GM19395 (cell line): ENCODE measurements around the gene DPP3.

Source experiments
- ATAC-seq: cut with Tn5 transposase; IDR thresholded peaks from one replicate; pipeline ENCODE4 v1.9.1; 2021; ENCODE audit warnings: mild to moderate bottlenecking, moderate library complexity; ENCODE audit not compliant: unreplicated experiment

Gene DPP3

DNA sequence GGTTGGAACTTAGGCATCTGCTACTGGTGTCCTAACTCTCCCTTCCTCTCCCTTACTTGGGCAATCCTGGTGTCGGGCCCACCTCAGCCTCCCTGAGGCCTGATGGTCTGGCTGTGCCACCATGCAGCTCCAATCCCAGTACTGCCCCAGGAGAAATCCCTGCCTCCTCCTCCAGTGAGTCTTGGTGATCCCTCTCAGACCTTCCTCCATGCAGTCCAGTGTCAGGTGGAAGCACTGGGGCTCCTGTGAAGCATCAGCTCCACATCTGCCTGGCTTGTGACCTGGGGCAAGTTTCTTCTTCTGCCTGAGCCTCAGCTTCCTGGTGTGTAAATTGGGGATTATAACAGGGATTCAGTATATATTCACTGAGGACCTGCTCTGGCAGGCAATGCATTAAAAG is 15.3 kb upstream of the DPP3 start:
- no peak for ATAC-seq

DNA sequence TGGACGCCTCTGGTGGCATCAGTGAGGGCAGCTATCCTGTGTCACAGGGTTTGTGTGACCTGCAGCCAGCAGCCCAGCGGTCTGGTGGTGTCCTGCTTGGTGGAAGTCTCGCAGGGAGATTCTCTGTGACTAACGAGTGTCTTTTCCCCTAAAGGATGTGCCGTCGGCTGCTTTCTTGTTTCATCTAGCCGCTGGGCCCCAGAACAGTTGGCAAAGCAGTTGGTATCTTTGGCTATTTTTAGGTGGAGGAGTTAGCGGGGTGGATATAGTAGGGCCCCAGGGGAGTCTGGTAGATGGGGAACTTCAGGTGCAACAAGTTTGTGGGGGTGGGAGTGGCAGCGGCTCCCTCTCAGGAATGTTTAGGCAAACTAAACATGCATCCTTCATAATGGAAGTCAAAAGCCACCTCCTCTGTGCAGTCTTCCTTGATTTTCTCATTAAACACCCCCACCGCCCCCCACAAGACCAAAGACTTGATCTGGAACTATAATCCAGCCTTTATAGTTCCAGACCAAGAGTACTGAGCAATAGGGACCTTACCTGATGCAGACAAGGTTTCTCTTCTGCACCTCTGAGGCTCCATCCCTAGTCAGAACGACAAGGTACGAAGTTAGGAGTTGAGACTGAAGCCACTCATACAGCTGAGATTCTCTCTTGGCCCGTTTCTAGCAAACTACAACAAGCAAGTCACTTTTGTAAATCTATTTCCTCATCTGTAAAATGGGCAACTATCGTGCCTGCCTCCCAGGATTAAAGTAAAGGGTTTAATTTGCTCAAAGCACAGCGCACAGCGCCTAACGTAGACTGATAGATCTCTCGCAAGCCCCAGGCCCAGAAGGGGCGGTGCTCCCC is 14.6 kb upstream of the DPP3 start:
- ATAC-seq, result no peak

DNA sequence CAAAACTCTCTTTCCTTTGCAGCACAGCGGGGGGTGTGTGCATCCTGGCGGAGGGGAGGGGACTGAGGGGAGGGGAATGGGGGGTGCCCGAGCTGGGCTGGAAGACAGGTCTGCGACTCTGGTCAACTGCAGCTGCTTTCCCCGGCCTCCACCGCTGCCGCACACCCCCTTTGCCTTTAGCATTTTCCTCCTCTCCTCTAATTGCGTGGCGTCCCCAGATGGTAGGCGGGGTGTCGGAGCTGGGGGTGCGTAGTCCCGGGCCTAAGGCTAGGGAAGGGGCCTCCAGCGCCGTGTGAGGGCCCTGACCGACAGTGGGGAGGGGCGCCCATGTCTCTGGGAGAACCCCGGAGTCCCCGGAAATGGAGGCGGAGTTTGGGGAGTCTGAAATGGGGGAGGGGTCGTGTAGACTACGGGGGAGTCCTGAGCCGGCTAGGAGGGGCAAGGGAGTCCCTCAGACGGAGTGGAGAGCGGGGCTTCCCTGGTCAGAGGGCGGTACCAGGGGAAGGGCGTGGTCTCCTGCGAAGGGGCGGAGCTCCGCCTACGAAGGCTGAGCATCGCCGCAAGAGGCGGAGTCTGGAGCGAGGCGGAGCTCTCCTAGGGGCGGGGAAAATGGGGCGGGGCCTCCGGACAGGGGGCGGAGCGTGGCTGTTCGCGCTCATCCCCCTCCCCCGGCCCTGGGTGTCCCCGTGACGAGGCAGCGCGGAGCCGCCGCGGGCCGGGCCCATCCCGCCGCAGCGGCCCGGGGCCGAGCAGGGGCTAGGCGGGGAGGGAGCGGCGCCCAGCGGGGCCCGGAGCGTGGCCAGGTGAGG is 13.8 kb upstream of the DPP3 start, which contains the start of gene PELI3:
Gene PELI3, plus strand, starts transcription at position 681 of the 809 bp plus-strand sequence. CDS start 1,224 bp downstream, outside the sequence.
- ATAC-seq, result peak; percentile 80

DNA sequence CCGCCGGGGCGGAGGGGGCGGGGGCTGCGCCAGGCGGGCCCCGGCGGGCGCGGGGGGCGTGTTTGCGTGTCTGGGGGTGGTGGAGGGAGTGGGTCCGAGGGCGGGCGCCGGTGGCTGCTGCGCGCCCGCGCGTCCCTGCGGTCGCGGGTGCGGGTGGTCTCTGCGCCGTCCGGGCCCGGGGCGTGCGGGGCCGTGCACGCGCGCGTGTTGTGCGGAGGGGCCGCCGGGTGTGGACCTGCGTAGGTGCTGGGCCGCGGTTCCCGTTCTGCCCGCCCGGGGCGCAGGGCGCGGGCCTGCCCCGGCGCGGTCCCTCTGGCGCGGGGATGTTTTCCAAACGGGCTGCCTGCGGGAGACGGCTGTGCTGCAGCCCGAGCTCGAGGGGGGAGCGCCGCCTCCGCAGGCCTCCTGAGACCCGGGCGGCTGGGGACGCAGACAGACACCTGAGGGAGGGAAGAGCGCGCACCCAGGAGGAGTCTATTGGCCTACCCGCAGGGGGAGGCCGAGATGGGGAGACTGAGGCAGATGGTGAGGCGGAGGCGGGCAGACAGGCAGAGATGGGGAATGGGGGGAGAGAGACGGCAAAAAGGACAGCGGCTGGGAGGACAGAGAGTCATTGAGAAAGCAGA is 13.1 kb upstream of the DPP3 start:
- ATAC-seq, result peak; percentile 42

DNA sequence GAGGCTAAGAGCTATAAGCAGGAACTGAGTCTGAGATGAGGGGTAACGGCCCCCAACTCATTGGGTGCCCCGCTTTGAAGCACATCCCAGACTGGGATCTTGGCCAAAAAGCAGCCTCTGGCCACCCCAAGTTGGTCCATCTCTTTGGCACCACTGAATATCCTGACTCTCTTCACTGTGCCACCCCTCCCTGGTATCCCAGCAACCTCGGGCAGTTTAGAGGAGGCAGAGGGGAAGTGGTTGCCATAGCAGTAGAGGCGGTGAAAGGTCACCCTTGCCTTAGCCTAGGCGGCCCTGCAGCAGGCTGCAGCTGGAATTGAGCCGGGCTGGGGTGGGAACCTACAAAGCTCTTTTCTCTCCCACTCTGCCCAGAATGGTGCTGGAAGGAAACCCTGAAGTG is 12.5 kb upstream of the DPP3 start:
- no peak for ATAC-seq

DNA sequence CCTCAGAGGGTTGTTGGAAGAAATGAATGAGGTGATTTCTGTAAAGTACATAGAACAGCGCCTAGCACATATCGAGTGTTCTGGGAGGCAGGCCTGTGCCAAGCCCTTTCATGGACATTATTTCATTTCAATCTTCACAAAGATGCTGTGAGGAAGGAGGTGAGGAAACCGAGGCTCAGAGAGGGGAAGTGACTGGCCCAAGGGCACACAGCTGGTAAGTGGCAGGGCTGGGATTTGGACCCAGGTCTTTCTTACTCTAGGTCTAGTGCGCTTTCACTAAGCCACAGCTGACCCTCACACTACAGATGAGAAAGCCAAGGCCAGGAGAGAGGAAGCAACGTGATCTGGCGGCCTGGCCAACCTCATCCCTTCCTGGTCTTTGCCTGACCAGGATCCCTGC is 11.5 kb upstream of the DPP3 start:
- ATAC-seq, result no peak

DNA sequence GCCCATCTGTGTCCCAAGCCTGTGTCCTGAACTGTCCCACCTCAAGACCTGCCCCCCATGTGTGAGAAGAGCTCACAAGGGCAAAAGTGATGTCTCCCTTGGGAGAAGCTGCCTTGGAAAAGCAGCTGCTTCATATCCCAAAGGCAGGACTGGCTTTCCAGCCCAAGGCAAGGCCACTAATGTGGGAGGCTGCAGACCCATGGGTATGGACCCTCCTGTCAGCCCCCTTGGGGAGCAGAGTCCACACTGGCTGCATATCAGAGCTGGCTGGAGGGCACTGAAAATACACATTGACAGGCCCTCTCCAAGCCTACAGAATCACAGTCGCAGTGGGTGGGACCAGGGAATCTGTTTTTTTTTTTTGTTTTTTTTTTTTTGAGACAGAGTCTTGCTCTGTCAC is 10.8 kb upstream of the DPP3 start:
- ATAC-seq, result no peak

DNA sequence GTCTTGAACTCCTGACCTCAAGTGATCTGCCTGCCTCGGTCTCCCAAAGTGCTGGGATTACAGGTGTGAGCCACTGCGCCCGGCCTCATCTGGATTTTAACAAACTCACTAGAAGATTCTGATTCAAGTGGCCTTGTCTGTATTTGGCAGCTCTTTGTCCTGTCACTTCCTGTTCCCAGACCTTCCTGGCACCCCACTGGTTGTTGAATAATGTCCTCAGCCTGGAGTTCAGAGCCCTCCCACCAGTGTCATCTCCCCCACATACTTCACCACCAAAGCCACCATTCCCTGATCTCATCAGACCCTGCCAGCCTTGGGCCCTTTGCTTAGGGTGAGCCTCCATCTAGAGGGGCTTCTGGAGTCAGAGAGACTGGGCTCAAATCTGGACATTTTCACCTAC is 10.2 kb upstream of the DPP3 start:
- ATAC-seq, result no peak

DNA sequence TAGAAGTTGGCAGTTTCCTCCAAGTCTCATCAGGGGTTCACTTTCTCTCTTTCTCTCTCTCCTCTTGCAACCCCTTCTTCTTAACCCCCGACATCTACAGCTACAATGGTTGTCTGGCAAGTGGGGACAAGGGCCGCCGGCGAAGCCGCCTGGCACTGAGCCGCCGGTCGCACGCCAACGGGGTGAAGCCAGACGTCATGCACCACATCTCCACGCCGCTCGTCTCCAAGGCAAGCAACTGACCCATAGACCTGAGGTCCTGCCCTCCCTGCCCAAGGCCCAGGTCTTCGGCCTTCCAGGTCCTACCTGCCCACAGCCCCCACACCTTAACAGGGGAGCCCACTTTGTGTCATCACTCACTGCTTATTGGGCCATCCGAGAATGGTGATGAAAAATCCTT is 9.1 kb upstream of the DPP3 start:
- no peak for ATAC-seq

DNA sequence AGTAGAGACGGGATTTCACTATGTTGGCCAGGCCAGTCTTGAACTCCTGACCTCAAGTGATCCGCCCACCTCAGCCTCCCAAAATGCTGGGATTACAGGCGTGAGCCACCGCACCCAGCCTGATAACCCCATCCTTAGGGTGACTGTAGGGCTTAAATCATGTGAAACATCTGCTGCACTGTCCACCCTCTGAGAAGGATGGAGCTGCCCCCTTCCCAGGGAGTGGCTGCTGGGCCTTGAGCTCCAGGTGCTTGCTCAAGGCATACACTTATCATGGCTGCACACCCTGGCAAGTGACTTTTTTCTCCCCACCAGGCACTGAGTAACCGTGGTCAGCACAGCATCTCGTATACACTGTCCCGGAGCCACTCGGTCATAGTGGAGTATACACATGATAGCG is 8.2 kb upstream of the DPP3 start:
- ATAC-seq, result no peak

DNA sequence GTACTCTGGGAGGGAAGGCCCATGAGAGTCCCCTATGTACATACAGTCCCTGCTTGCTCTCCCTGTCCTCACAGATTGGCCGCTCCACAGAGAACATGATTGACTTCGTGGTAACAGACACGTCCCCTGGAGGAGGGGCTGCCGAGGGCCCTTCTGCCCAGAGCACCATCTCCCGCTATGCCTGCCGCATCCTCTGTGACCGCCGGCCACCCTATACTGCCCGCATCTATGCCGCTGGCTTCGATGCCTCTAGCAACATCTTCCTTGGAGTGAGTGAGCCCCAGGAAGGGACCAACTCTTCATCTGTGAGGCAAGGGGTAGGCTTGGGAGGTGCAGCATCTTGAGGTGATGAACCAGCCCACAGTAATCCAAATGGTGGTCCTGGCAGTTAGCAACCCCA is 7.1 kb upstream of the DPP3 start:
- ATAC-seq, result no peak

DNA sequence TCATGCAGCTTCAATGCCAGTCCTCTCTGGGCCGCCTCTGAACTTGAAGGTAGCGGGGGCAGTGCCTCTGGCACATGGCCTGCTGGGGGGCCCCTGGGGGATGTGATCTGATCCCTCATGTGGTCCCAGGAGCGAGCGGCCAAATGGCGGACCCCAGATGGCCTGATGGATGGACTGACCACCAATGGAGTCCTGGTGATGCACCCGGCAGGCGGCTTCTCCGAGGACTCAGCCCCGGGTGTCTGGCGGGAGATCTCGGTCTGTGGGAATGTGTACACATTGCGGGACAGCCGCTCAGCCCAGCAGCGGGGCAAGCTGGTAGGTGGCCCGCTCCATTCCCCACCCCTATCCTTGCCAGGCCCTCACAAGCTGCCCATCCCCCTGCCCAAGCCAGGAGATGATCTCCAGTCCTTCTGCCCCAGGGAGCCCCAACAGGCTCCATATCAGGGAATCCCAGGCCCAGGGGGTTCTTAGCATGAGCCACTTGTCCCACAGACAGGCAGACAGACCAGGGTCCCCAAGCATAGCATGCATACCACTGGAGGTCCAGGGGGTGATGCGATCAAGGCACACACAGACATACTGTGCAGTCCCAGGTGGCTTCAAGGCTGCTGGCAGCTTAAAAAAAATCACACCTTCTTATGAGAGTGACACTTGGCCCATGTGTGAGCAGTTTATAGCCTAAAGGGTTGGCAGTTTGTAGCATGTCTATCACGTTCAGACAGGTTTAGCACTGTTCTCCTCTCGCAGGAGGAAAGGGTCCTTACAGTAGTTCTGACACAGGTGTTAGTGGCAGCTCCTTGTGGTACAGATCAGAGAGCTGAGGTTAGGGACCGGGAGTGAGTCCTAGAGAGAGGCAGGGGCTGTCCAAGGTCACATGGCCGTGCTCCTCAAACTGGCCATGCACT is 6.4 kb upstream of the DPP3 start:
- no peak for ATAC-seq

DNA sequence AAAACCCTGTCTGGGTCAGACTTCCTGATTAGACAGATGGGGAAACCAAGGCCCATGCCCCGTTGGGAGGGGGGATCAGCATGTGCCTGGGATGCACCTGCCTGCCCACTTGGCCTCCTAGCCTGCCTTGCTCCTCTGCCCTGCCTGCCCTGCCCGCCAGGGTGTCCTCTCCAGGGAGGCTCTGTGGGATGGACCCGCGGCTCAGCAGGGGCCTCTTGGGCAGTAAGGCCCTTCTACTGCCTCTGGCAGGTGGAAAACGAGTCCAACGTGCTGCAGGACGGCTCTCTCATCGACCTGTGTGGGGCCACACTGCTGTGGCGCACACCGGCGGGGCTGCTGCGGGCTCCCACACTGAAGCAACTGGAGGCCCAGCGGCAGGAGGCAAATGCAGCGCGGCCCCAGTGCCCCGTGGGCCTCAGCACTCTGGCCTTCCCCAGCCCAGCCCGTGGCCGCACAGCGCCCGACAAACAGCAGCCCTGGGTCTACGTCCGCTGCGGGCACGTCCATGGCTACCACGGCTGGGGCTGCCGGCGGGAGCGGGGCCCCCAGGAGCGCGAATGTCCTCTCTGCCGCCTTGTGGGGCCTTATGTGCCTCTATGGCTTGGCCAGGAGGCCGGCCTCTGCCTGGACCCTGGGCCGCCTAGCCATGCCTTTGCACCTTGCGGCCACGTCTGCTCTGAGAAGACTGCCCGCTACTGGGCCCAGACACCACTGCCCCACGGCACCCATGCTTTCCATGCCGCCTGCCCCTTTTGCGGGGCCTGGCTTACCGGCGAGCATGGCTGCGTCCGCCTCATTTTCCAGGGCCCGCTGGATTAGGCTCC is 4.7 kb upstream of the DPP3 start:
- ATAC-seq, result no peak

DNA sequence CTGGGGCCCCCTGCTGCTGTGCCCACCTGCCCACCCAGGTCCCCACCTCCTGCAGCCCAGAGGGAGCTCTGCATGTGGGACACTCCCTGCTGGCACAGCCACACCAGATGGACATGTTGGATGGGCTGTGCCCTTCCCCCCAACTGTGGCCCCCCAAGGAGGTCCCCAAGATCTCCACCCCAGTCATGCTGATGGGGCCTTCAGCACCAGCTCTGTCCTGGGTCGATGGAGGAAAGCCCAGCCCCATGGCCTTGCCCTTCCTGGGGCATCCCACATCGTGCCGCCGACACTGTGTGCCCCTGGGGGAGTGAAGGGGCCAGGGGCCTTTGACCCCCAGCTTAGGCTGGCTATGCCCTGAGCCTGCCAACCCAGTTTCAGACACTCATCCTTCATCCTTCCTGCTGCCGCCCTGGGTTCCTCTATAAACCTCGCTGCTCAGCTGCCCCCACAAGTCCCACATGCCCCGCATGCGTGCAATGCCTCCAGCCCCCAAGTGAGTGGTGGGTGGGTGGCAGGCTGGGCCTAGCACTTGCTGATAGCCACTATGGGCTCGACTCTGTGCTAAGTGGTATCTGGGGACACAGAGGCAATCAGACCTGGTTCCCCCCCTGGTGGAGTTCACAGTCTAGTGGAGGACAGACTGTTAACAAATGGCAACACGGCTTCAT is 3.9 kb upstream of the DPP3 start:
- ATAC-seq, result no peak

DNA sequence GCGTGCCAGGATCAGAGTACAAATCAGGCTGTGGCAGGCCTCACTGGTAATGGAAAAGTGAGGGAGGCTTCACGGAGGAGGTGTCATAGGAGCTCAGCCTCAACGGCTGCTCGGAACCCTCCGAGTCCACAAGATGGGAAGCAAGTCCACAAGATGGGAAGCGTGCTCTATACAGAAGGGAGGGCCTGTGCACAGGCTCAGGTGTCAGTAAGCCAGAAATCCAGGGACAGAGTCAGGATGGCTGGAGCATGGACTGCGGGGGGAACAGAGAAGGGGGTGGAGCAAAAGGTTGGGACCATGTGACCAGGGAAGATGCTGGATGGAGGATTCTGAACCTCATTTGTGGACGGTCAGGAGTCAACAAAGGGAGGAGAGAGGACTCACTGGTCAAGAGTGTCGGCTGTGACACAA is 3.4 kb upstream of the DPP3 start:
- ATAC-seq, result no peak

DNA sequence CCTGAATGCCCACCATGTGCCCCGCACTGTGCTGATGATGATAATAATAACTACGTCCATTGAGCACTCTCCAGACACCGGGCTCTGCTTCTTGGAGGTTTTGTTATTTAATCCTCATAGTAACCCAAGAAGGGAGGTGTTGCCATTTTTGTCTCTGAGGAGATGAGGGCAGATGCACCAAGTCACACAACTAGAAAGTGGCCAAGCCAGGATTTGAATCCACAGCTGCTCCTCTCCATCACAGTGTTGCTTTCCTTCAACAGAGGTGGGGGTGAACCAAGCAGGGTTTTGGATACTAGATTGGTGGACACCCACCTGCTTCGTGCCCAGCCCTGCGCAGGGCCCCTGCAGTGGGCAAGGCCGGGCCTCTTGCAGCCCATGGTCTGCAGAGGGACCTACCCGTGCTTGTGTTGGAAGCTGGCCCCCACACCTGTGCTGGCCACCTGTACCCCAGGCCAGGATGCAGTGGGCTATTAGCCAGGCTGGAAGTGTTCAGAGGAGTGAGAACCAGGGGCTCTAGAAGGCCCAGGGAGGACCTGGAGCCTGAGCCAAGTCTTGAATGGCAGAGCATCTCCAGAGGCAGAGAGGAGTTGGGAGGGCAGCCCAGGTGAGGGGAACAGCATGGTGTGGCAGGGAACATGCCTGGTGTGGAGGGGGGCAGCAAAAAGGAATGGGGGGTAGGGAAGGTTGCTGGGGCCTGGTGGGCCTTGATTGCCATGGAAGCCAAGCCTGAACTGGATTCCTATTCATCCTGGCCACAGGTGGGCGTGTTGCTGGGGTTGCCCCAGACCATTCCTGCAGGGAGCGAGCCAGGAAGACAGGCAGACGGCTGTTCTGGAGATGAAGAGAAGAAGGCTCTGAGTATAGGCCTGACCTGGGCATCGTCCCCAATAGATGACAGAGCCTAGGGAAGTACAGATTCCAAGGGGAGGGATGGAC is 2.7 kb upstream of the DPP3 start:
- no peak for ATAC-seq

DNA sequence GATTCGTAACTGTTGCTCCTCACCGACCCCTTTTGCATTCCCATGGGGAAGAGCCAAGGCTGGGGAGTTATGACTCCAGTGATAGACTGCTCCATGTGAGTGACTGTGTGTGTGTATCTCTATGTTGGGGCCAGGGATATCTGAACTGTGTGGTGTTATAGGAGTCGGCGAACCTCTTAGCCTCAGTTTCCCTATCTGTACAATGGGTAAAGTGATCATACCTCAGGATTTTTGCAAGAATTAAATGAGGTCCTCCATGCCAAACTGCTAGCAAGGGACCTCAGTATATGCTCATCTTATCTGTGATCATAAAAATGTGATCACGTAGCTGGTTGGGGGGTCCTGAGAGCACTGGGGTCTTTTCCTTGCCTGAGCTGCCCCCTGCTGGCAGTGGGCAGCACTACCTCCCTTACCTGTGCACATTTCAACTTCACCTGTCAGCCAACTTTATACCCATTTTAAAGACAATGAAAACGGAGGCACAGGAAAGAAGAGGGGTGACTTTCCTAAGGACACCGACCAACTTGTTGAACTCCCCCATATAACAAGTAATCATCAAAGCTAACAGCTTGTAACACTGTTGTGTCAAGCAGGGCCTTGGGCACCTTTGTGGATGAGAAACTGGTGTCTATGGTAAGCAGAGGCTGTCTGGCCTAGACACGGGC is 1.4 kb upstream of the DPP3 start:
- no peak for ATAC-seq
